Ureter (tissue), 1 donor: ENCODE results near the gene MTCL1. TPM values are rescaled to one million over a fixed set of nuclear protein-coding genes. Genes with fewer than 3 reads are reported as not detected.
"Not testable (repeated sequence)": the region's sequence is repeated elsewhere in the genome, so short reads cannot be mapped to it uniquely, and the experiment has no call there.

Experiments used
- DNase-seq: peaks from one replicate; pipeline ENCODE4 v3.0.0-alpha.2; 2020; ENCODE audit warnings: low spot score
- total RNA-seq: library from RNA; stranded (reverse); gene quantifications from one replicate; pipeline ENCODE4 v1.2.4, GENCODE V29; 2023
- donor health status: DM: yes; HTN: yes; CAD: no.

MTCL1 gene
- total RNA-seq, 1 donor from 2014 or later = 150 TPM

DNA sequence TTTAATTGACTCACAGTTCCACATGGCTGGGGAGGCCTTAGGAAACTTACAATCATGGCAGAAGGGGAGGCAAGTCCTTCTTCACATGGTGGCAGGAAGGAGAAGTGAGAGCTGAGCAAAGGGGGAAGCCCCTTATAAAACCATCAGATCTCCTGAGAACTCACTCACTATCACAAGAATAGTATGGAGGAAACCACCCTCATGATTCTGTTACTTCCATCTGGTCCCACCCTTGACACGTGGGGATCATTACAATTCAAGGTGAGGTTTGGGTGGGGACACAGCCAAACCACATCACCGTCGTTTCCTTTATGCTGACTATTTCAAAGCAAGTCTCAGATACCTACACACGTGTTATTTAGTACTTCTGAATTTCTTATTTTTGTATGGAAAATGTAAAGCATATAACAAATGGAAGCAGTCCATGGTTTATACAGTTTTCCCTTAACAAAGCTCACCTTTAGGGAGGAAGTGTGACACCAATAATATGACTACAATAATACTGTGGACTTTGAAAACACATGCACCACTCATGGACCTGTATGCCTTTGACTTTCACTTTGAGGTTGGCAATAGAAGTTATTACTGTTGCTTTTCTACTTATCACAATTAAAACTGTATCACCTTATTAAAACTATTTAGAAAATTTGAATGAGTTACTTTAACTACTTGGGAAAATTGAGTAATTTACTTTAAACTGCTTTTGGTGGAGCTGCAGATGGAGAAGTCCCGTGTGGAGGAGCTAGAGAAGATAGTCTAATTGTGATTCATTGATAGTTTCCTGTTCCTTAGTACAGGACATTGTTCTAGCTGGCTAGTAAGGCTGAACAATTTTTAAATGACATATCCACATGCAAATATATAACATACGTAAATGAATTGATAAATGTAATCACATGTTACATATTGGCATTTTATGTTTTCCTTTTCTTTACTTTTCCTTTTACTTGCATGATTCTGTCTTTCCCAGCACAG, 37.3 kb downstream of the MTCL1 start:
- DNase-seq = no peak

- DNase-seq = no peak
Measured at GRCh38 chr18:8744038-8744437, 38.7 kb downstream of the MTCL1 start.

DNA sequence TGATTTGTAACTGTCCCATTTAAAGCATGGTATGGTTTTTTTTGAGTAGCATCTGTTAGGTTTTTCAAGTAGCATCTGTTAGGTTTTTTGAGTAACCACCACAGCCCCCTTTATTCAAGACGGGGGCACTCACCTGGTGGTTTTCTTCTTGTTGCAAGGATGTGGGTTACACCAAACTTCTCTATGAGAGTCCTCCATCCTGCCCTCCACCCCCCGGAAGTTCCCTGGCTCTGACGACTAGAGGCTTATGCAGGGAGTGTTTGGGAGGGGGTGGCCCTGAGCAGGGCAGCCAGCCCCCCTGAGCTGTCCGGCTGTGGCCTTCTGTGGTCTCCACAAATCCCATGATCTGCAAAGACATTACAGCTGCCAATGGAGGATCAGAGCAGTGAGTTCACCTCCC, 39.3 kb downstream of the MTCL1 start:
- DNase-seq = no peak

GRCh38 chr18:8745355-8746014, 40.1 kb downstream of the MTCL1 start:
- DNase-seq = no peak

DNA sequence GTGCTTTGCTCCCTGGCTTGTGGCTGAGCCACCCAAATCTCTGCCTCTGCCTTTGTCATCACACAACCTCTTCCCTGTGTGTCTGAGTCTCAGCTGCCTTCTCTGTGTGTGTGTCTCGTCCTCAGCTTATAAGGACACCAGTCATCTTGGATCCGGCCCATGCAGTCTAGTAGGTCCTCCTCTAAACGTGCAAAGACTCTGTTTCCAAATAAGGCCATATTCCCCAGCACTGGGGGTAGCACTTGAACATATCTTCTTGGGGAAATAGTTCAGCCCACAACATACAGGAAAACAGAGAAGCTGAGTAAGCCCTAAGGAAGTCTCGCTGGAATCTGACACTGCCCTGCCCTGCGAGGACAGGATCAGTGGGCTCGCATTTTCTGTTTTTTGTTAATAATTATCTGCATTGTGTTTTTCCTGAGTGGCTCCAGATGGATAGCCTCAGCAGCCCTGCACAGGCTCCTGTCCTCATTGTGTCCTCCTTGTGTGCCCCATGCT, 42.1 kb downstream of the MTCL1 start:
- no peak for DNase-seq

- peak; percentile 15 for DNase-seq
Measured at GRCh38 chr18:8749492-8749891, 44.1 kb downstream of the MTCL1 start.

- DNase-seq = no peak
Measured at GRCh38 chr18:8750954-8751415, 45.6 kb downstream of the MTCL1 start.

GRCh38 chr18:8751692-8752091, 46.3 kb downstream of the MTCL1 start:
- DNase-seq = no peak

DNA sequence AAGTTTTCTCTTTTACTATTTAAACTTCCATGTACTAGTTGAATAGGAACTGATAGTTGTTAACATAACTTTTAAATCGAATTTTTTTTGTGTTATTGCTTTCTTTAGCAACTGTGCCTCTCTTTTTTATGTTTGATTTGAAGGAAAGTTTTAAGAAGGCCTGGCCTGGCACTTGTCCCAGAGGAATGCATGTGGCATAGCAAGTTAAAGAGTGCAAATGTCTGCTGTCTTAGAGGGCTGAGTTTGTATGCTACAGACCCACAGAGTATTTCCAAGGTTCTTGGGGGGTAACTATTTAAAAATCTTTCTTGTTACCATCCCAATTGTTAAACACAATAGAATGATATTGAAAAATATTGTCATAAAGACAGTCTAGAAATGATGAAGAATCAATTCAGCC, 47.0 kb downstream of the MTCL1 start:
- DNase-seq = no peak

GRCh38 chr18:8754995-8755960, 49.9 kb downstream of the MTCL1 start:
- no peak for DNase-seq

- DNase-seq = no peak
Measured at GRCh38 chr18:8756571-8756970, 51.2 kb downstream of the MTCL1 start.

DNA sequence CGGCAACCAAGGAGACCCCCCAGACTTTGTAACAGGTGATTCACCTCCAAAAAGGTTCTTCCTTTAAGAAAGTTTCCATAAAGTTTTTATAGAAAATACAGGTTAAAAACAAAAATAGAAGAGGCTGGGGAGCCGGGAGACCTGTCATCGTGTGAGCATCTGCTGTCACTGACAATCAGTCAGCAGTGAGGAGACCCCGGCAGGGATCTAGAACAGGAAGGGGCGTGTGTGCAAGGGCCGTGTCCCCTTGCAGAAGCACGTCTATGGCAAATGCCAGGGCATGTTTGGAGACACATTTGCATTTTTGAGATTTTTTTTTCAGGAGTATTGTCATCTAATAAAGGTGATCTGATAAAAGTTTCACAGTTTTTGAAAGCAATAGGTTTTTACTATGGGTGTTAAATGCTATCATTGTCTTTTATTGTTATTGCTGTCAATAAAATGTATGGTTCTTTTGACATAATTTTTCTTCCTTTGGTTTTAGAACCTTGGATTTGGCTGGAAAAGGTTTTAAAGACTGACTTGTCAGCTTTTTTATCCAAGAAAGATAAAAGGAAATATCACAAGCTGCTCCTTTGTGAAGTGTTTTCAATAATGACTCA, 52.1 kb downstream of the MTCL1 start:
- DNase-seq = no peak

- DNase-seq = no peak
Measured at GRCh38 chr18:8758466-8758865, 53.1 kb downstream of the MTCL1 start.

- no peak for DNase-seq
Measured at GRCh38 chr18:8760984-8761383, 55.6 kb downstream of the MTCL1 start.

GRCh38 chr18:8761535-8761934, 56.2 kb downstream of the MTCL1 start:
- DNase-seq = not testable (repeated sequence)

- no peak for DNase-seq
Measured at GRCh38 chr18:8762968-8763367, 57.6 kb downstream of the MTCL1 start.

GRCh38 chr18:8763611-8764010, 58.3 kb downstream of the MTCL1 start:
- DNase-seq = no peak

DNA sequence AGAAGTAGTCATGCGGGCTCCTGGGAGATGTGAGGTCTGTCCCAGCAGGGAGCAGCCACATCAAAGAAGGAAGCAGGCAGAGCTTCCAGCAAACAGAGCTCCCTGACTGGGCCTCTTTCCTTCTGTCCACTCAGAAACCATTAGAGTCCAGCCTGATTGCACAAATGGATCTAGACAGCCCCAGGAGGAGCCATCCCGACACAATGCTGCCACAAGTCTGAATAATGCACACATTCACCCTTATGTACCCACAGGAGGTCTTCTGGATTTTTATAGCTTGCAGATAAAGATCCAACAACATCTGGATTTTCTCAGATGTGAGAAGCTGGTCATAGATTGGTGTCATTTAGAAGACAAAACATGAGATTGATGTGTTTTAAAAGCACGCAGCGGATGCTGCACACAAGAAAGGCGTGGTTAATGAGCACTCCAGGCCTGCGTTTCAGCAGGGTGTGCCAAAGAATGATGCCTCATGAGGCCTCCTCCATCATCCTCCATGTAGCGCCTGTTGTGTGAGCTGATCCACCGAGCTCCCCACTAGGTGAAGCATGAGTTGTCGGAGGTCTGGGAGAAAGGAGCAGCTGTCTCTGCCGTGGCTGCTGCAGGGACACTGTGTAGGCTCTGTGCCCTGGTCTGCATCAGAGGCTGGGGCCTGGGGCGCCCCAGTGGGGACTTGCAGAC, 60.6 kb downstream of the MTCL1 start:
- DNase-seq = no peak

- DNase-seq = no peak
Measured at GRCh38 chr18:8766559-8767293, 61.4 kb downstream of the MTCL1 start.

- DNase-seq = no peak
Measured at GRCh38 chr18:8767340-8767739, 62.0 kb downstream of the MTCL1 start.
